Vagina (tissue), 2 donors: ENCODE data around the gene FAF1.

Experiments
- POLR2AphosphoS5 ChIP-seq, 2 donors: sonication (generic); formaldehyde crosslinking; IDR thresholded peaks; one replicate each; pipeline ENCODE4 v1.9.0; 2017; ENCODE audit warnings: antibody characterized with exemption in 2 of 2, mild to moderate bottlenecking in 2 of 2, low read depth in 1 of 2; ENCODE audit not compliant: insufficient read depth in 1 of 2
- TF ChIP-seq, protein P1 (sequence below), 3 experiments: fragments of 450-650 bp in 2 of 3; fragments of 200-600 bp in 1 of 3; sonication (generic) in 1 of 3; IDR thresholded peaks; one replicate each; pipeline ENCODE4 v1.5.1; 2017 to 2019; ENCODE audit warnings: antibody characterized with exemption in 3 of 3, mild to moderate bottlenecking in 2 of 3, moderate library complexity in 2 of 3

DNA sequence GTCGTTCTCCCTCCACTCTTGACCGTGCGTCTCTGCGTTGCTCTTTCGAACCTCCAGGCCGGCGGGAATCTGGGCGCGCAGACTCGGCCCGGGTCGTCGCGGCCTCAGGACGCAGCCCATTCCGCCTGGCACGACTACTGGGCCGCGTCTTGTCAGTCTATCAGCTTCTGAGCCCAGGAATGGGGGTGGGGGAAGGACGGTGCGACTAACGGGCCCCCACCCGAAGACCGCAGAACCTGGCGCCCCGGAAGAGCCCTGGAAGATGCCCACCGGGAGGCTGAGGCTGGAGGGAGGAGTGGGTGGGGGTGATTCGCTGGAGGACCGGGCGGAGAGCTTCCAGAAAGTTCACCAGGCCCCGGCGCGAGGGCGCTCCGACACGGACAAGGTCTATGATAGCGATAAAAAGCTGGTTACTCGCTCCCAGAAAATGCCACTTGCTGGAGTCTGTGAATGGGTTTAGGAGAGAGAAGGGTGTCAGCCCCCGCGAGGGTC, 535.1 kb downstream of the FAF1 start:
- TF ChIP-seq, protein P1, sequence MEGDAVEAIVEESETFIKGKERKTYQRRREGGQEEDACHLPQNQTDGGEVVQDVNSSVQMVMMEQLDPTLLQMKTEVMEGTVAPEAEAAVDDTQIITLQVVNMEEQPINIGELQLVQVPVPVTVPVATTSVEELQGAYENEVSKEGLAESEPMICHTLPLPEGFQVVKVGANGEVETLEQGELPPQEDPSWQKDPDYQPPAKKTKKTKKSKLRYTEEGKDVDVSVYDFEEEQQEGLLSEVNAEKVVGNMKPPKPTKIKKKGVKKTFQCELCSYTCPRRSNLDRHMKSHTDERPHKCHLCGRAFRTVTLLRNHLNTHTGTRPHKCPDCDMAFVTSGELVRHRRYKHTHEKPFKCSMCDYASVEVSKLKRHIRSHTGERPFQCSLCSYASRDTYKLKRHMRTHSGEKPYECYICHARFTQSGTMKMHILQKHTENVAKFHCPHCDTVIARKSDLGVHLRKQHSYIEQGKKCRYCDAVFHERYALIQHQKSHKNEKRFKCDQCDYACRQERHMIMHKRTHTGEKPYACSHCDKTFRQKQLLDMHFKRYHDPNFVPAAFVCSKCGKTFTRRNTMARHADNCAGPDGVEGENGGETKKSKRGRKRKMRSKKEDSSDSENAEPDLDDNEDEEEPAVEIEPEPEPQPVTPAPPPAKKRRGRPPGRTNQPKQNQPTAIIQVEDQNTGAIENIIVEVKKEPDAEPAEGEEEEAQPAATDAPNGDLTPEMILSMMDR (IDR thresholded peaks at IDR 0.05): no peak
- TF ChIP-seq POLR2AphosphoS5 (IDR thresholded peaks at IDR 0.05; ENCODE audit: insufficient read depth in 1 of 2, low read depth in 1 of 2): no peak
